Liver (tissue), 3 donors: ENCODE data around the gene SEMA3C.

Experiments
- ATF3 ChIP-seq: IDR thresholded peaks from 2 replicates; pipeline ENCODE4 v1.6.1; 2016; ENCODE audit warnings: antibody characterized with exemption
- CTCF ChIP-seq: fragments of 150-350 bp; IDR thresholded peaks from 2 replicates; pipeline ENCODE4 v1.5.1; 2017; ENCODE audit warnings: improper control_type of control experiment, low read depth, low read length; ENCODE audit not compliant: missing input control
- EGR1 ChIP-seq, 2 donors: IDR thresholded peaks; 2 replicates each; pipeline ENCODE4 v1.6.1; 2016 to 2018; ENCODE audit warnings: antibody characterized with exemption in 2 of 2, low read depth in 2 of 2
- GABPA ChIP-seq, 2 donors: IDR thresholded peaks in 1 of 2; conservative IDR thresholded peaks in 1 of 2; 2 replicates each; pipeline ENCODE4 v1.6.1; 2016; ENCODE audit warnings: antibody characterized with exemption in 2 of 2, mild to moderate bottlenecking in 1 of 2, moderate library complexity in 1 of 2
- JUND ChIP-seq, 2 donors: IDR thresholded peaks; 2 replicates each; pipeline ENCODE4 v1.6.1; 2016; ENCODE audit warnings: antibody characterized with exemption in 2 of 2
- MAX ChIP-seq: IDR thresholded peaks from 2 replicates; pipeline ENCODE4 v1.6.1; 2016; ENCODE audit warnings: antibody characterized with exemption
- NR2F2 ChIP-seq: IDR thresholded peaks from 2 replicates; pipeline ENCODE4 v1.6.1; 2016; ENCODE audit warnings: antibody characterized with exemption
- RAD21 ChIP-seq, 2 donors: IDR thresholded peaks; 2 replicates each; pipeline ENCODE4 v1.6.1; 2016; ENCODE audit warnings: antibody characterized with exemption in 2 of 2, mild to moderate bottlenecking in 2 of 2
- REST ChIP-seq: IDR thresholded peaks from 2 replicates; pipeline ENCODE4 v1.6.1; 2016; ENCODE audit warnings: antibody characterized with exemption, mild to moderate bottlenecking
- RXRA ChIP-seq, 2 donors: IDR thresholded peaks; 2 replicates each; pipeline ENCODE4 v1.6.1; 2017 to 2018; ENCODE audit warnings: antibody characterized with exemption in 2 of 2, mild to moderate bottlenecking in 1 of 2
- SP1 ChIP-seq: IDR thresholded peaks from 2 replicates; pipeline ENCODE4 v1.6.1; 2018; ENCODE audit warnings: antibody characterized with exemption, mild to moderate bottlenecking
- TAF1 ChIP-seq: conservative IDR thresholded peaks from 2 replicates; pipeline ENCODE4 v1.6.1; 2016; ENCODE audit warnings: antibody characterized with exemption, mild to moderate bottlenecking
- YY1 ChIP-seq: IDR thresholded peaks from 2 replicates; pipeline ENCODE4 v1.6.1; 2016; ENCODE audit warnings: antibody characterized with exemption, mild to moderate bottlenecking
- ZBTB33 ChIP-seq: IDR thresholded peaks from 2 replicates; pipeline ENCODE4 v1.6.1; 2016; ENCODE audit warnings: antibody characterized with exemption
- donor health status: healthy.
- donor health status: healthy.

- TF ChIP-seq ATF3 = no peak
- no peak for TF ChIP-seq MAX
- no peak for TF ChIP-seq CTCF
- no peak for TF ChIP-seq RXRA (IDR thresholded peaks at IDR 0.05)
- TF ChIP-seq RAD21 (IDR thresholded peaks at IDR 0.05) = no peak
- TF ChIP-seq EGR1 (IDR thresholded peaks at IDR 0.05; ENCODE audit: low read depth in 2 of 2) = no peak
- no peak for TF ChIP-seq YY1
- no peak for TF ChIP-seq GABPA (IDR thresholded peaks at IDR 0.05 in 1 of 2, conservative IDR thresholded peaks at IDR 0.05 in 1 of 2)
- TF ChIP-seq ZBTB33 = no peak
- TF ChIP-seq REST = no peak
- TF ChIP-seq SP1 = no peak
- TF ChIP-seq JUND (IDR thresholded peaks at IDR 0.05) = no peak
- TF ChIP-seq TAF1 = no peak
- TF ChIP-seq NR2F2 = no peak
Measured at GRCh38 chr7:80918399-80918798, 452 bp downstream of the SEMA3C start.
